22Rv1 (cell line): ENCODE data around the gene TMEM213.

ENCODE experiments used
- H3K27ac ChIP-seq: fragments of 450-650 bp; 2 replicates; pipeline ENCODE4 v1.5.1; 2017
- CTCF ChIP-seq: fragments of 450-650 bp; IDR thresholded peaks from 2 replicates; pipeline ENCODE4 v1.5.1; 2017; ENCODE audit warnings: mild to moderate bottlenecking
- ZFX ChIP-seq: fragments of 450-650 bp; IDR thresholded peaks from 2 replicates; pipeline ENCODE4 v1.6.1; 2017; ENCODE audit warnings: antibody characterized with exemption, borderline replicate concordance

TMEM213 gene

GRCh38 chr7:138814816-138815332 lies 17.1 kb downstream of the TMEM213 start:
- TF ChIP-seq CTCF (no peak), ZFX (no peak)
- H3K27ac ChIP-seq, result no peak overlapping the region

- no peak overlapping the region for H3K27ac ChIP-seq
- no peak for TF ChIP-seq CTCF
- no peak for TF ChIP-seq ZFX
These were observed 18.9 kb downstream of the TMEM213 start for GRCh38 chr7:138816650-138817049.

- no peak overlapping the region for H3K27ac ChIP-seq
- no peak for TF ChIP-seq ZFX
- no peak for TF ChIP-seq CTCF
These were observed 21.8 kb downstream of the TMEM213 start for GRCh38 chr7:138819625-138820024.

GRCh38 chr7:138821912-138822311 lies 24.1 kb downstream of the TMEM213 start:
- H3K27ac ChIP-seq, result no peak overlapping the region
- TF ChIP-seq CTCF (no peak), ZFX (no peak)

- no peak for TF ChIP-seq ZFX
- TF ChIP-seq CTCF, result no peak
- no peak overlapping the region for H3K27ac ChIP-seq
These were observed 25.2 kb downstream of the TMEM213 start for GRCh38 chr7:138822867-138823535.

GRCh38 chr7:138825049-138825721 lies 27.4 kb downstream of the TMEM213 start:
- TF ChIP-seq CTCF, result no peak
- TF ChIP-seq ZFX, result no peak
- H3K27ac ChIP-seq, result no peak overlapping the region

- no peak for TF ChIP-seq ZFX
- no peak for TF ChIP-seq CTCF
- no peak overlapping the region for H3K27ac ChIP-seq
These were observed 30.5 kb downstream of the TMEM213 start for GRCh38 chr7:138828302-138828701.
